ENCODE results near the gene PARD6B.

Gene PARD6B

DNA sequence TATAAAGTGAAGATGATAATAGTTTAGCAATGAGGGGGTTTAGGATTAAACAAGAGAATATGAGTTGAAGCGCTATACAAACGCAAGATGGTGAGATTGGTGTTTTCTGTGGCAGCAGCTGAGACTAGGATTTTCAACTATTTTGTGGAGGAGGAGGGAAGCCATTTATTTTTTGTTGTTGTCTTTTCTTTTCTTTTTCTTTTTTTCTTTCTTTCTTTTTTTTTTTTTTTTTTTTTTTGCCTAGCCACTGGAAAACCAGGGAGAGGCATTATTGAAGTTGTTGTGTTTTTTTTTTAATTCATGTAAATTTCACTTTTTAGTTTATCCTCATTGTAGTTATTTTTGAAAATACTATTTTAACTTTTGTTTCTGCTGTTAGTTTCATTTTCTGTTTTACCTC is 15.9 kb downstream of the PARD6B start:
- Mint-ChIP-seq H3K27me3 (ENCODE audit: low read depth, poor library complexity) (no peaks in the 10 kb centered on the region), H3K4me3 (no peak overlapping the region), H3K4me1 (peaks cover 43% of the 10 kb centered on the region), H3K36me3 (ENCODE audit: low read depth) (peaks cover 23% of the 10 kb centered on the region), H3K27ac (no peak overlapping the region), H3K9me3 (no peaks in the 10 kb centered on the region)
- DNase-seq: no peak
- TF ChIP-seq, protein P1, sequence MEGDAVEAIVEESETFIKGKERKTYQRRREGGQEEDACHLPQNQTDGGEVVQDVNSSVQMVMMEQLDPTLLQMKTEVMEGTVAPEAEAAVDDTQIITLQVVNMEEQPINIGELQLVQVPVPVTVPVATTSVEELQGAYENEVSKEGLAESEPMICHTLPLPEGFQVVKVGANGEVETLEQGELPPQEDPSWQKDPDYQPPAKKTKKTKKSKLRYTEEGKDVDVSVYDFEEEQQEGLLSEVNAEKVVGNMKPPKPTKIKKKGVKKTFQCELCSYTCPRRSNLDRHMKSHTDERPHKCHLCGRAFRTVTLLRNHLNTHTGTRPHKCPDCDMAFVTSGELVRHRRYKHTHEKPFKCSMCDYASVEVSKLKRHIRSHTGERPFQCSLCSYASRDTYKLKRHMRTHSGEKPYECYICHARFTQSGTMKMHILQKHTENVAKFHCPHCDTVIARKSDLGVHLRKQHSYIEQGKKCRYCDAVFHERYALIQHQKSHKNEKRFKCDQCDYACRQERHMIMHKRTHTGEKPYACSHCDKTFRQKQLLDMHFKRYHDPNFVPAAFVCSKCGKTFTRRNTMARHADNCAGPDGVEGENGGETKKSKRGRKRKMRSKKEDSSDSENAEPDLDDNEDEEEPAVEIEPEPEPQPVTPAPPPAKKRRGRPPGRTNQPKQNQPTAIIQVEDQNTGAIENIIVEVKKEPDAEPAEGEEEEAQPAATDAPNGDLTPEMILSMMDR (IDR thresholded peaks at IDR 0.05): no peak

DNA sequence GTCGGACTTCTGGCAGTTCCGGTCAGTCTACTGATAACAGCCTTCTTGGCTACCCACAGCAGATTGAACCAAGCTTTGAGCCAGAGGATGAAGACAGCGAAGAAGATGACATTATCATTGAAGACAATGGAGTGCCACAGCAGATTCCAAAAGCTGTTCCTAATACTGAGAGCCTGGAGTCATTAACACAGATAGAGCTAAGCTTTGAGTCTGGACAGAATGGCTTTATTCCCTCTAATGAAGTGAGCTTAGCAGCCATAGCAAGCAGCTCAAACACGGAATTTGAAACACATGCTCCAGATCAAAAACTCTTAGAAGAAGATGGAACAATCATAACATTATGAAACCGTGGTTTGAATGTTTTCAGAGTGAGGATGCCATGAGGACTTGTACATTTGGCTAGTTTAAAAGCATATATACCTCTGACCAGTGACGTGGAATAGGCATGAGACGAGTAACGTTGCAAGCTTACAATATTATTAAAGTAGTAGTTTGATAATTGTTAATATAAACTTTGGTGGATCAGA is 18.8 kb downstream of the PARD6B start:
- H3K36me3 Mint-ChIP-seq (ENCODE audit: low read depth): peaks cover 27% of the 10 kb centered on the region

DNA sequence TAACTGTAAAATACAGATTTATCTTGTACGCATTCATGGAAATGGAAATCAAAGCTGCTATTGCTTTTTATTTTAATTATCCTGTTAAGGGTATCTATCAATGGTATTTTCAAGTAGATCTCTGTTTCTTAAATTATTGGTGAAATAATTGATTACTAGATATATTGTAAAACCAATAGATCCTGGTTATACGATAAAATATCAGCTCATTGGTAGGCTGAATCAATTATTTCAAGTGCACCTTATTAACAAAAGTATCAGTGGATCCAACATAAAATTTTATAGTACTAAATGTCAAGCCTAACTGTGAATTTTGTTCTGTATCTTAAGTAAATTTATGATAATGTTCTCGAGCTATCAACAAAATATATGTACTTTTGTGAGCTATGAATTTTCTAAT is 21.8 kb downstream of the PARD6B start:
- Mint-ChIP-seq H3K4me1 (no peaks in the 10 kb centered on the region), H3K9me3 (no peaks in the 10 kb centered on the region), H3K27me3 (ENCODE audit: low read depth, poor library complexity) (no peaks in the 10 kb centered on the region), H3K36me3 (ENCODE audit: low read depth) (peaks cover 27% of the 10 kb centered on the region), H3K27ac (no peak overlapping the region), H3K4me3 (no peak overlapping the region)
- TF ChIP-seq, protein P1 (IDR thresholded peaks at IDR 0.05): no peak
- no peak for DNase-seq

More for the DNA sequence above, 18.8 kb downstream of the PARD6B start:
- no peaks in the 10 kb centered on the region for H3K27me3 Mint-ChIP-seq (ENCODE audit: low read depth, poor library complexity)
- H3K4me3 Mint-ChIP-seq: no peak overlapping the region
- H3K27ac Mint-ChIP-seq: no peak overlapping the region
- no peak for DNase-seq
- H3K4me1 Mint-ChIP-seq: peaks cover 17% of the 10 kb centered on the region
- TF ChIP-seq, protein P1 (IDR thresholded peaks at IDR 0.05): no peak
- no peaks in the 10 kb centered on the region for H3K9me3 Mint-ChIP-seq

DNA sequence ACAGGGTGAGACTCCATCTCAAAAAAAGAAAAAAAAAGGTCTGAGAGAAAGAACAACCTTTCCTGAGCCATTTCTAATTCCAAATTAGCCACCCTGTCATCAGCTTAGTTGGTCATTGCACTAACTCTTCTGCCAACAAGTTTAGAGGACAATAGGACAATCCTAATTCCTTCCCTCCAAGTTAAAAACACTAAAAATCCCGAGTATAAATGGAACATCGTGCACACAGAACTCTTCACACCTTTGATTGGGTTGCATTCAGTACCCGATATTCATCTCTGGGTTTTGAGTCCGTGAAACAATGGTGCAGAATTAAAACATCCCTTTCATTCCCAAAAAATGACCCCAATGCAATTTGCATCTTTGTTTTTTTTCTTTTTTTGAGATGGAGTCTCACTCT is 23.0 kb downstream of the PARD6B start:
- Mint-ChIP-seq H3K4me3 (no peak overlapping the region), H3K27me3 (ENCODE audit: low read depth, poor library complexity) (no peaks in the 10 kb centered on the region), H3K27ac (no peak overlapping the region), H3K4me1 (peaks cover 11% of the 10 kb centered on the region), H3K36me3 (ENCODE audit: low read depth) (peaks cover 25% of the 10 kb centered on the region), H3K9me3 (no peaks in the 10 kb centered on the region)
- DNase-seq: no peak
- TF ChIP-seq, protein P1 (IDR thresholded peaks at IDR 0.05): no peak

DNA sequence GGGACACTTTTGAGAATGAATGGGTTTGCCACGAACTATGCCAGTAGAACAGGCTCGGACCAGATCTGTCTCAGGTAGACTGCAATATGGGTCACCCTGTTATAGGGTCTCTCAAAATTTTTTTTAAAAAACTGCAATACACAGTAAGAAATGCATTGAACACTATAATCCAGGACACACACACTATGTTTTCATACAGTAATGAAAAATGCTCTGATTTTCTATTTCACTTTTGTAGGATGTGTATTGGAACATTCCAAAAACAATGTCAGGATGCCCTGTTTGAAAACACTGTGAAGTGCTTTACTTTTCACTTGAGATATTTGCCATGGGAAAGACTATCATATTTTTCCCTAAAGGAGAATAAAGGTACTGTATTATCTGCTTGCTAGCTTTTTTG is 25.1 kb downstream of the PARD6B start:
- peaks cover 13% of the 10 kb centered on the region for H3K36me3 Mint-ChIP-seq (ENCODE audit: low read depth)
- no peak overlapping the region for H3K27ac Mint-ChIP-seq

DNA sequence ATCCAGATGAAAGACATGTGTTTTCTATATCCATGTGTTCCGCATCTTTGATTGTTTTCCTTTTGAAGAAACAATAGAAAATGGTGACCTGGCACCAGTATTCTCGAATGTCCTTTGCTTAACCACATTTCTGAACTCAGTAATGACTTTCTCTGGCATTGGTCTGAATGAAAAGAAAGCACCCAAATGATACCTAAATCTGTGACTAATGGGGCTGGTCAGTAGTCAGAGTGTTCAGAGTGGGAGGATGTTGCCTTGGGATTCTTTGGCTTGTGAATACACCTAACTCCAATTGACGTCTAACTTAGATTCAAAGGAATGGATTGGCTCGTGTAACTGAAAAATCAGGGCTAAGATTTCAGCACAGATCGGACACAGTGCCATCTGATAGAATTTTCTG is 27.1 kb downstream of the PARD6B start:
- H3K27me3 Mint-ChIP-seq (ENCODE audit: low read depth, poor library complexity): no peaks in the 10 kb centered on the region
- H3K4me1 Mint-ChIP-seq: peaks cover 31% of the 10 kb centered on the region
- H3K4me3 Mint-ChIP-seq: no peak overlapping the region
- no peaks in the 10 kb centered on the region for H3K36me3 Mint-ChIP-seq (ENCODE audit: low read depth)
- TF ChIP-seq, protein P1 (IDR thresholded peaks at IDR 0.05): no peak
- no peak for DNase-seq
- H3K9me3 Mint-ChIP-seq: no peaks in the 10 kb centered on the region
- H3K27ac Mint-ChIP-seq: peak overlapping the region; percentile 30

More for the DNA sequence above, 25.1 kb downstream of the PARD6B start:
- Mint-ChIP-seq H3K9me3 (no peaks in the 10 kb centered on the region), H3K4me3 (no peak overlapping the region), H3K4me1 (peaks cover 15% of the 10 kb centered on the region), H3K27me3 (ENCODE audit: low read depth, poor library complexity) (no peaks in the 10 kb centered on the region)
- TF ChIP-seq, protein P1 (IDR thresholded peaks at IDR 0.05): no peak
- no peak for DNase-seq
